ENCODE data around the gene CCDC102A. TPM values are rescaled to one million over a fixed set of nuclear protein-coding genes. Genes with fewer than 3 reads are reported as not detected.

Gene CCDC102A
- total RNA-seq, 4 donors from 2014 or later = 13.1 to 34.9 (median 18.9) TPM

GRCh38 chr16:57481421-57481820 is 55.0 kb downstream of the CCDC102A start:
- 94 to 96% methylated on average over 4 of the region's 4 CpGs for whole genome bisulfite sequencing, 2 donors
- Histone ChIP-seq H3K9me3 (no peaks in the 10 kb centered on the region), H3K36me3 (no peaks in the 10 kb centered on the region), H3K27me3 (no peaks in the 10 kb centered on the region), H3K4me1 (peaks cover 9 to 35% of the 10 kb centered on the region in 2 donors), H3K4me3 (replicated peaks in 1 of 3) (no peak overlapping the region), H3K27ac (no peak overlapping the region)
- no peak for TF ChIP-seq CTCF (IDR thresholded peaks at IDR 0.05)
- TF ChIP-seq POLR2A (IDR thresholded peaks at IDR 0.05) = no peak
- intact Hi-C loops (cut with DNase I) = no loop called here
- DNase-seq = no peak

GRCh38 chr16:57480754-57481230 is 55.6 kb downstream of the CCDC102A start:
- DNase-seq = no peak
- intact Hi-C loops (cut with DNase I) = no loop called here
- peaks cover 9 to 41% of the 10 kb centered on the region in 2 donors for H3K4me1 ChIP-seq

GRCh38 chr16:57479976-57480753 is 56.2 kb downstream of the CCDC102A start:
- WGBS, 2 donors = 63 to 73% methylated on average over 13 to 15 of the region's 15 CpGs
- peak overlapping the region in 1 of 3 donors; percentile 18 for H3K4me3 ChIP-seq (replicated peaks in 1 of 3)
- peak overlapping the region in 1 of 3 donors; percentile 23 for H3K27ac ChIP-seq
- no peaks in the 10 kb centered on the region for H3K27me3 ChIP-seq
- H3K36me3 ChIP-seq = no peaks in the 10 kb centered on the region
- H3K4me1 ChIP-seq = peaks cover 3 to 37% of the 10 kb centered on the region in 2 donors
- H3K9me3 ChIP-seq = no peaks in the 10 kb centered on the region
- TF ChIP-seq CTCF (IDR thresholded peaks at IDR 0.05) (no peak), POLR2A (IDR thresholded peaks at IDR 0.05) (no peak)
- intact Hi-C loops (cut with DNase I) = no loop called here
- DNase-seq = no peak

More at GRCh38 chr16:57480754-57481230, 55.6 kb downstream of the CCDC102A start:
- 76 to 79% methylated on average over 5 to 6 of the region's 6 CpGs for WGBS, 2 donors
- Histone ChIP-seq H3K36me3 (no peaks in the 10 kb centered on the region), H3K4me3 (replicated peaks in 1 of 3) (no peak overlapping the region), H3K27me3 (no peaks in the 10 kb centered on the region), H3K9me3 (no peaks in the 10 kb centered on the region), H3K27ac (no peak overlapping the region)
- no peak for TF ChIP-seq POLR2A (IDR thresholded peaks at IDR 0.05)
- TF ChIP-seq CTCF (IDR thresholded peaks at IDR 0.05) = no peak

GRCh38 chr16:57479205-57479975 is 57.0 kb downstream of the CCDC102A start:
- no peak for DNase-seq
- Histone ChIP-seq H3K4me1 (peaks cover 0 to 31% of the 10 kb centered on the region in 2 donors), H3K36me3 (no peaks in the 10 kb centered on the region), H3K4me3 (replicated peaks in 1 of 3) (peak overlapping the region in 1 of 3 donors; percentile 18), H3K27me3 (no peaks in the 10 kb centered on the region), H3K27ac (no peak overlapping the region), H3K9me3 (no peaks in the 10 kb centered on the region)
- intact Hi-C loops (cut with DNase I) = no loop called here
- TF ChIP-seq POLR2A (IDR thresholded peaks at IDR 0.05) = no peak
- TF ChIP-seq CTCF (IDR thresholded peaks at IDR 0.05) = no peak
- WGBS, 2 donors = 58 to 78% methylated on average over 21 to 36 of the region's 36 CpGs

Data from thyroid gland (tissue), 4 donors.